Stimulated activated CD4-positive, alpha-beta T cell treated with anti-CD3 and anti-CD28 coated beads, Interleukin-4, amount 100 ng/mL, for 4 hours (primary cell): Measurements from ENCODE around the gene SLC35E2B.
A peak's percentile ranks its signal among the peaks of the same experiment; 100 is the strongest.

ENCODE experiments used
- DNase-seq, 2 experiments: peaks; one replicate each; pipeline ENCODE4 v3.0.0-alpha.2; 2020

Gene SLC35E2B

DNA sequence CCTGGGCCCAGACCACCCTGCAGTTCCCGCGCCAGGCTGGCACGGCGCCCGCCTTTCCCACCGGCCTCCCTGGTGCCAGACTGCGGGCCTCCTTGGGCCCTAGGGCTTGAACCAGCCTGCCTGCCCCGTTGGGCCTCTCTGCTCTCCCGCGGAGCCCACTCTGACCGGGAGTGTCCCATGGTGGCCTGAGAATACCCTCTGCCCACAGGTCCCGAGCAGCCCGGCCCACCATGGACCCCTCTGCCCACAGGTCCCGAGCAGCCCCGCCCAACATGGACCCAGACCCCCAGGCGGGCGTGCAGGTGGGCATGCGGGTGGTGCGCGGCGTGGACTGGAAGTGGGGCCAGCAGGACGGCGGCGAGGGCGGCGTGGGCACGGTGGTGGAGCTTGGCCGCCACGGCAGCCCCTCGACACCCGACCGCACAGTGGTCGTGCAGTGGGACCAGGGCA is 69.4 kb downstream of the SLC35E2B start:
- DNase-seq = no peak

DNA sequence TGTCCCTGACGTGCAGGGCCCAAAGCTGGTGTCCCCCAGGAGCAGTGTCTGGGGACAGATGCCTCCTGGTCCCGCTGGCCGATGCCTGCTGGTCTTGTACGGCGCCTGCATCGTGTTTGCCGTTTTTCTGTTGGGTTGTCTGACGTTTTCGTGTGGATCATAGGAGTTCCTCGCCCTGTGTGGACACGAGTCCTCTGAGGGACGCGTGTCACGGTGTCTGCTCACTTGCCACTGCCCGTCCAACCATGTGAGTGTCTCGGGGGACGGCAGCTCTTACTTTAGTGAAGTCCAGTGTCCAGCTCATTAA is 69.9 kb downstream of the SLC35E2B start:
- no peak for DNase-seq

DNA sequence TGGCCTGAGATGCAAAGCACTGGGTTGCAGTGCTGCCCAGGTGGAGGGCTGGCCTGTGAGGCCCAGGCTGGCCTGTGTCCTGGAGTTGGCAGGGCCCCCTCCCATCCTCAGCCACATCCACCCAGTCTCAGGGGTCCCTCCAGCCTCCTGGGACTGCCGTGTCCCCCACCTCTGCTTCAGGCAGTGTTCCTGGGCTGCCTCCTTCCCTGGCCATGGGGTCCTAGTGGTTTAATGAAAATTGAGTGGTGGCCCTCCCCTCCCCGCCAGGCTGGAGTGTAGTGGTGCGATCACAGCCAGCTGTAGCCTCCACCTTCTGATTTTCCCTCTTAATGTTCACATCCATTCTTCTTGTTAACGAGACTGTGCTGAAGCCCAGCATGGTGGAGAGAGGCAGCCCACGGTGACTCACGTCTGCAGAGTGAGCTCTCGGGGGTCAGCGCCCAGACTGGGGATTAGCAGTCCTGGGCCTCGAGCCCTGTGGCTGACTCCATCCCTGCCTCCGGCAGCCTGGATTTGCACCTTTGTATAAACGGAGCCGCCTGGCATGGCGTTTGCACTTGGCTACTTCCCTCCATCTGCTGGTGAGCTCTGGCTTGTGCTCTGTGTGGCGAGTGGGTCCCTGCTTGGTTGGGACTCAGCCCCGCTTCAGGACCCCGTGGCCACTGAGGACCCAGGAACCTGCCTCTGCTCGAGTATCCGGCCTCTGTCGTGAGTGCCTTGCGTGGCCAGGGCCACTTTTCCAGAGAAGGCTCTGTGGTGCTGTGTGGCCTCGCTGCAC is 70.4 kb downstream of the SLC35E2B start:
- DNase-seq = no peak

DNA sequence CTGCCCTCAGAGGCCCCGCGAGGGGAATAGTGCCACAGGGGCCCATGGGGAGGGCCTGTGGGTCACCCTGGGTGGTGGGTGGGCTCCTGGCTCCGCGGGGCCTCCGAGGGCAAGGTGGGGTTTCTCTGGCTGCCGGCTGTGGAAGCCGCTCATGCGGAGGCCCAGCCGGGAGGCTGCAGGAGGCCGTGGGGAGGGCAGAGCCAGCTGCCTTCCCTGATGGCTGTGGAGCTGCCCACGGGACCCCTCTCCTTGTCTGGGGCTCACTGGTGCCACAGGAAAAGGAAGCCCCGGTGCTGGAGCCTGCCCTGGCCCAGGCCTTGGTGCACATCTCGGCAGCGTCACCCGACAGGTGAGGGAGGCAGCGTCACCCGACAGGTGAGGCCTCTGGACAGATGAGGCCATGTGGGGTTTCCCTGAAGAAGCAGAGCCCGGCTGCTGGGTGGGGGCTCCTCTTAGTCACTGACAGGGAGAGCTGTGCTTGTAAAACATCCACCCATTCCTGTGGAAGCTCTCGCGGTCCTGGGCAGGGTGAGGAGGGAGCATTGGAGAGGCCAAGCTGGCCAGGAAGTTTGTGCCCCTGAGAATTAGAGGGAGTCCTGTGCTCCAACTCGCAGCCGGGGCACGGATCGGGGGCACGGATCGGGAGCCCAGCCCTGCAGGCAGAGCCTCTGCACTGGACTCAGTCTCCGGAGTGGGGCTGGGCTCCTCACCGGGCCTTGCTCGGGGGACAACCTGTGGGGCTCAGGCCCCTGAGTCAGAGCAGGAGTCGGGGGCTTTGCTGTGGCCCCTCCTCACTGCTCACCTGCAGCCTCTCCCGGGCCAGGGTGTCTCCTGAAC is 71.2 kb downstream of the SLC35E2B start:
- no peak for DNase-seq

DNA sequence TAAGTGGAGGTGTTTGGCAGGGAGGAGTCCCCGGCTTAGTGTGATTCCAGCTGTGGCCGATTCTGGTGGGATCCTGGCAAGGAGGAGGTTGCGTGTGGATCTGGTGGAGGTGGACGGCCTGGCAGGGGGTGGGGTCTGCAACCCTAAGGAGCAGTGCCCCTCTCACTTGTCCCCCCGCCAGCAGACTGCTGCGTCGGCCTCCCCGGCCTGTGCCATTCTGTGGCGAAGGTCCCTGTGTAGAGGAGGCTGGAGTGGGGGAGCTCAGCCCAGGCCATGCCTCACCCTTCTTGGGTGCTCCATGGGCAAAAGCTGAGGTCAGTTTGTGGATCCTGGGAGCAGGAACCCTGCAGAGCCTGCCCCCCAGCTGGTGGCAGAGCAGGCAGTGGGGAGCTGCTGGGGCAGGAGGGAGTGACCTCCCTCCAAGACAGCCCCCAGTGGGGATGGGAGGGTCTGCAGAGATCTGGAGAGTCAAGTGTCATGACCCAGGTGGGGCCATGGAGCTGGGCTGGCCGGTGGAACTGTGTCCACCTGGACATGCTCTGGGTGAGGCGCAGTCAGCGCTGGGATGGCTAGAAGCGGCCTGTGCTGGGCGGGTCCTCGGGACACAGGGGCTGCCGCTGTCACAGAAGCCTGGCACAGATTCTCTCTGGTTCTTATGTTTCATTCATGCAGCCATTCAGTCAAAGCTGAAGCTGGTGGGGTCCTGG is 72.0 kb downstream of the SLC35E2B start:
- DNase-seq = no peak

DNA sequence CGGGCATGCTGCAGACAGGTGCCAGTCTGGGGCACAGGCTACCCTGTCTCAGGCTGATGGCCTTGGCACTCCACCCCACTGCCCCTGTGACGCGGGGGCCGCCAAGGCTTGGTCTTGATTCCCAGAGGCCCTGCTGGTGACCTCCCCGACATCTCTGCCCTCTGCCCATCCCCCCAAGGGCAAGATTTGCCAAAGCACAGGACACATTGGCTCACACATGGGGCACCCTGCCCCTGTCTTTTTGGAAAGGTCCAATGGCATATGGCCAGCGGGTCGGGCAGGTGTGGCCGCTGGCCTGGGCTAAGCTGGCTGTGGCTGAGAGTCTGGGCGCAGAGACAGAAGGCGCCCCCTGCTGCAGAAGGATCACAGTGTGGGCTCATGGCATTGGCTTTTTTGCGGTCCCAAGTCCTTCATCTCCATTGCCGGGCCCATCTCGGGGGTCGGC is 72.7 kb downstream of the SLC35E2B start:
- no peak for DNase-seq

DNA sequence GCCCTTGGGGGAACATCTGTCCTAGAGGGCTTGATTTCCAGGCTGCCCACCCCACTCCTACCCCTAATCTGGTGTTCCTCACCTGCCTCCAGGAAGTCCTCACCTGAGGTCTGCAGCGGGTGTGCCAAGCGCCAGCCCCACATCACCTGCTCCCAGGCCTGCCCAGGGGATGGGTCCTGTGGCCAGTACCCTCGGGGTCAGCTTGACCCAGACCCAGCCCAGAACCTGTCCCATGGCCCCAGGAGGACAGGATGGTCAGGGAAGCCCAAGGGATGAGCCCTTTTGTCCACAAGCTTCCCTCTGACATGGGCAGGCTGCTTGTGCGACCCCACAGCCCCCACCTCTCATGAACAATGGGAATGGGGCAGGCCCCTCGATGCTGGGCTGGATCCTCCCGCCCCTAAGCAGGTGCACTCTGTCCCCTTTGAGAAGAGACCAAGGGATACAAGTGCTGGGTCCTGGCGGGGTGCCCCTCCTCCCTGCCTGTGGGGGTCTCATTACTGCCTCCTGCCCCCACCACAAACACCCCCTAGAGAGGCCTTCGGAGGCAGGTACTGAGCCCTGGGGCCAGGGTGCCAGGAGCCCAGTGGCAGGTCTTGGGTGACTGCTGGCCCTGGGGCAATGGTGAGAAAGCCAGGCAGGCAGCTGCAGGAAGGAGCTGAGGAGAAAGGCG is 74.1 kb downstream of the SLC35E2B start:
- DNase-seq = no peak

DNA sequence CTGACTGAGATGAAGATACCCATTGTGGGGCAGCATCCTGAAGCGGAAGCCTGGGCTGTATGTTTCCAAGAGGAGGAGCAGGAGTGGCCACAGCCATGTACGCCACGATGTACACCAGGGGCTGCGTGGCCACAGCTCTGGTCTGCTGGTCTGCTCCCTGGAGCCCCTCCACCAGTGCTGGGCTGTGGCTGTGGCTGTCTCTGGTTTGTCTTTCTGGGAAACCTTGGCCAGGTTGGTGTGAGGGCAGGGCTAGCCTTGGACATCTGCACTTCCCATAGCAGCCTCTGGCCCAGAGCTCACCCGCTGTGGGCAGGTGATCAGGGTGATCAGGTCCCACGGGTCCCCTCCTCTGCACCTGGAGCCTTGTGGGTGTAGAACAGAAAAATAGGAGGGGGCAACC is 74.7 kb downstream of the SLC35E2B start:
- no peak for DNase-seq

DNA sequence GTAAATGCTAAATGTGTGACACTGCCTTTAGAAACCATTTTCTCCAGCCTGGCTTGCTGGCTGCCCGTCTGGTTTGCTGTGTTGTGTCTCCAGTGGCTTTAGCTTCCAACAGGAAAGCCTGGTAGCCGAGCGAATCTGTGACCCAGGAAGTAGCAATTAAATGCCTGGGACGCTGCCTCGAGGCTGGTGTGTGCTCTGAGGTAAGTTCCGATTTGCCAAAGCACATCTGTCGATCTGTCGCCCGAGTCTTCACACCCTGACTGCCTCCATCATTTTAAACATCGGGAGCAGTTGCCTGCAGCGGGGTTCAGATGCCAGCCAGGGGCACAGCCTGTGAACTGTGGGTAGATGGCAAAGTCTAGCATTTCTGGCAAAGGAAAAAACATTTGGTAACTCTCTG is 75.1 kb downstream of the SLC35E2B start:
- no peak for DNase-seq

DNA sequence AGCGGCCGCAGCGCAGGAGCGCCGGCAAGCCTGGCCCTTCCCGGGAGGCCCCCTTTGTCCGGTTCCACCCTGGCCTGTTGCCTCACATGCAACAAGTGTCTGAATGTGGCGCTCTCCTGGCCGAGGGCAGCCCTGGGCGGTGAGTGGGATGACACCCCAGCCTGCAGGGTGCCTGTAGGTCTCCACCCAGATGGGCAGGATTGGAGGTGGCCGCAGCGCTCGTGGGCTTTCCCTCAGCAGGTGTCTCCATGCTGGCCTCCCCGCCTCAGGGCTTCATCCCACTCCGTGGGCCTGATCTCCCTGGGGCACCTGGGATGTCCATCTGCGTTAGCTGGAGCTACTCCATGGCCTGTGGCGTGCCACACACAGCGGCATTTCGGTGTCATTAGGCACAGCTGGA is 75.8 kb downstream of the SLC35E2B start:
- no peak for DNase-seq

DNA sequence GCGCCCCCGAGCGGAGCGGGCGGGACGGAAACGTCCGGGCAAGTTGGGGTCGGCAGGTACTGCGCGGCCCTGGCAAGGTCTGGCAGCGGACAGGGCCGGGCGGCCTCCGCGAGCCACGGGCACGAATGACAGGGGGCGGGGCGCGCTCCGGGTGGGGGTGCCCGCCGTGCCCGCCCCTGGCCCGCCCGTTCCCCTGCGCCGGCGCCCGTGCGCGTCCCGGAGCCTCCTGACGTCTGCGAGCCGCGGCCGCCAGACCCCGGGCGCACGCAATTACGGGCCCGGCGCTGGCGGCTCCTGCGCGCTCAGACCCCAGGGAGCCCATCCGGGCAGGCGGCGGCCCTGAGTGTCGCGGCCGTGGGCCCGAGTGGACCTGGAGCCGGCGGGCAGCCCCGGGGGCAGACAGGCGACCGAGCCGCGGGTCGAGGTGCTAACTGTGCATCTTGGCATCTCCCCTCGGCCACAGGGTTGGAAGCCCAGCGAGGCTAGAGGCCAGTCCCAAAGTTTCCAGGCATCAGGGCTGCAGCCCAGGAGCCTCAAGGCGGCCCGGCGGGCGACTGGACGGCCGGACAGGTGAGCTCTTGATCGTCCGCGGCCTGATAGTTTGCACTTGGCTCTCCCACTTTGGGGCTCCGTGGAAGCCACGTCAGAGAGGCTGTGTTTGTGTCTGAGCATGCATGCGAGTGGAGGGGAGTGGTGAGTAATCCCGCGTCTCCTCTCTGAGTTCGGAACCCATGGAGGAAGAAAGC is 76.4 kb downstream of the SLC35E2B start:
- peak in 1 of 2 experiments; percentile 46 for DNase-seq

DNA sequence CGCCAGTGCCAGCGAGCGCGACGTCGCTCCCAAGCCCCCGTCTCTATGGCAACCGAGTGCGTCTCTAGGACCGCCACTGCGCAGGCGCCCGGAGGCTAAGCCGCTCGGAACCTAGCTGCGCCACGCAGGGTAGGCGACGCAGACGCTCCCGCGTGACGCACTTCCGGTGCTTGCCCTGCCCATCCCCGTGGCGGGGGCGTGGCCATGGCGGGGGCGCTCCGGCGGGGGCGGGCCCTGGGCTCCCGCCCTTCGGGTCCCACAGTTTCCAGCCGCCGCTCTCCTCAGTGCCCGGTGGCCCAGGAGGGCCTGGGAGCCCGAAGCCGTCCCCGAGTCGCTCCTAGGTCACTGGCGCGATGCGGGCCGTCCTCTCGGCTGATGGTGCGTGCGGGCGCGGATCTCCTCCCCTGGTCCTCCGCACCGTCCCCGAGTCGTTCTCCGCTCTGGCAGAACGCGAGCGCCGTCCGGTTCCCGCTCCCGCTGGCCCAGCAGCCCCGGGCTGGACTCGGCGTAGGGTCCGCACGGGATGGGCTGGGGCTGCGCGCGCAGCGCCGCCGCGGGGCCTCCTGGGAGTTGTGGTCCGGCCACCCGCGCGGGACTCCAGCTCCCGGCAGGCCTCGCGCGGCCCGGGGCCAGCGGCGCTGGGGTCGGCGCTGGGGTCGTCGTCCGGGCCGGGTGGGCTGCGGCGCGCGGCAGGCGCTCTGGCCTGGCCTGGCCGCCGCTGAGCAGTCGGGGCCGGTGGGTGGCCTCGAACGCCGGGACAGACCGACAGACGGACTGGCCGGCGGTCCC is 77.1 kb downstream of the SLC35E2B start, which contains the start of gene MIB2:
MIB2 (plus strand) TSS at position 245 of the 789 bp plus-strand sequence. CDS start 7,953 bp downstream, outside the sequence.
- DNase-seq = peak; percentile 97 to 98

DNA sequence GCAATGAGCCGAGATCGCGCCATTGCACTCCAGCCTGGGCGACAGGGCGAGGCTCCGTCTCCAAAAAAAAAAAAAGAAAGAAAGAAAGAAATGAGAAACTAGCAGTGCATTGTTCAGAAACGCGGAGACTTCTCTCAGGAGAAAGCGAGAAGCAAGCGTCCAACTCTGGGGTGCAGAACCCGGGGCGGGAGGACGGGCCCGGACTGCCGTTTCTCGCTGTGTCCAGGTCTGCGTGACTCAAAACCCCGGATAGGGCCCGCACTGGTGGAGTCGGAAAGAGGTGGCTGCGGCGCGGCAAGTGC is 77.7 kb downstream of the SLC35E2B start:
- no peak for DNase-seq

DNA sequence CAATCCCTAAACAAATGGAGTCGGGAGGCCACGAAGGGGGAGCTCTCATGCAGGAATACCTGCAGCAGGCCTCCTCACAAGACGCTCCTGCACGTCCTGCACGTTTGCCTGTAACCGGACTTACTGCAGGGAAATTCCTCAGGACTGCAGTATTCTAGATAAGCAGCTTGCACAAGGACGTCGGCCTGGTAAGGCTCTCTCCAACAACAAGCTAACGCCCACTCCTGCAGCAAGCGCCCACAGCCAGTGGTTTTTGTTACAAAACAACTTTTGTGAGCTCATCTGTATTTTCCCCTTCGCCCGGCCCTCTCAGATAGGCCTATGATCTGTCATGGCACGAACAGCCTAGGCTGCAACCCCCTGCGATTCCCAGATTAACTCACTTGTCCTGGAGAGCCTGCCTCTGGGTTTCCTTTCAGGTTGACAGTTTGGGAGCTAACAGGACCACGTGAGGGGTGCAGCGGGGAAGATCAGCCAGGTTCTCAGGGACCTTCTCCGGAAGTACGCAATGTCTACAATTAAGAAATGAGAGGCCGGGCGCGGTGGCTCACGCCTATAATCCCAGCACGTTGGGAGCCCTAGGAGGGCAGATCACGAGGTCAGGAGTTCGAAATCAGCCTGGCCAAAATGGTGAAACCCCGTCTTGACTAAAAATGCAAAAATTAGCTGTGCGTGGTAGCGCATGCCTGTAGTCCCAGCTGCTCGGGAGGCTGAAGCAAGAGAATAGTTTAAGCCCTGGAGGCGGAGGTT is 78.2 kb downstream of the SLC35E2B start:
- DNase-seq = peak; percentile 44 to 72

DNA sequence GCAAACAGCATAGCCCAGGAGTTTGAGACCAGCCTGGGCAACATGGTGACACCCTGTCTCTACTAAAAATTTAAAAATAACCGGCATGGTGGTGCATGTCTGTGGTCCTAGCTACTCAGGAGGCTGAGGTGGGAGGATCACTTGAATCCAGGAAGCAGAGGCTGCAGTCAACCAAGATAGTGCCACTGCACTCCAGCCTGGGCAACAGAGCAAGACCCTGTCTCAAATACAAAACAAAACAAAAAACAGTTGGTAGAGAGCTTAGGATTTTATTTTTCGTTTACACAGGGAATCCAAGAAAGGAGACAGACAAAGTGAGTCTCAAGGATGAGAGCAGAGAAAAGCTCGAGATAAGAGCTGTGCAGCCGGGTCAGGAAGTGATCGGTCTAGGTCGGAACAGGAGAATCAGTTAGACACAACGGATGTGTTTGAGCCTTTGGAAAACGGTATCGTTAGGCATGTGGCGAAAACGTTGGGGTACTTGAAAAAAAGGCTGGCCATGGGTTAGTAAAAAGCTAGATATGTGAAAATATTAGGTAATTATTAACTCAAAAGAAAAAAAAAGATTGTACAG is 79.0 kb downstream of the SLC35E2B start:
- DNase-seq = no peak

DNA sequence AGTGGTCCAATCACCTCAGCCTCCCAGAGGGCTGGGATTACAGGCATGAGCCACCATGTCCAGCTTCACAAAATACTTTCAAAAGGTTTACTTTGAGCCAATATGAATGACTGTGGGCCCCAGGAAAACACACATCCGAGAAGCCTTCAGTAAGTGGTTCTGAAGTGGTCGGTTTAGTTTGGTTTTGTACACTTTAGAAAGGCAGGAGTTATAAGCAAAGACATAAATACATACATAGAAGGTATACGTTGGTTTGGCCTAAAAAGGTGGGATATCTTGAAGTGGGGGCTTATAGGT is 80.5 kb downstream of the SLC35E2B start:
- DNase-seq = no peak

DNA sequence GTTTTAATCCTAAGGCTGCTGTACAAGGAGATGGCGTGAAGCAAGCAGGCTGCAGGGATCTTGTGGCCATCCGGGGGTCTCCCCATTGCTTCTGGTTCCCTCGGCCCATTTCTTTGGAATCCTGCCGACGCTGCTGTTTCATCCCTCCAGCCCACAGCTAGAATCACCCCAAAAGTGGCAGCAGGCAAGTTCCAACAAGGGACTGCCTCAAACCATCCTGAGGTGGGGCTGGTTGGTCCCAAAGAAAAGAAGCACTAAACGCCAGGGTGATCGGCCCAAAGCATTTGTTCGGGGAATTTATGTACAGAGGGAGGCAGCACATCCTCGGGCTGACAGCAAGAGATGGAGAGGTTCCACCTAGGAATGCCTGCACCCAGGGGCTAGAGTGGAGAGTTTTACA is 81.8 kb downstream of the SLC35E2B start:
- no peak for DNase-seq

DNA sequence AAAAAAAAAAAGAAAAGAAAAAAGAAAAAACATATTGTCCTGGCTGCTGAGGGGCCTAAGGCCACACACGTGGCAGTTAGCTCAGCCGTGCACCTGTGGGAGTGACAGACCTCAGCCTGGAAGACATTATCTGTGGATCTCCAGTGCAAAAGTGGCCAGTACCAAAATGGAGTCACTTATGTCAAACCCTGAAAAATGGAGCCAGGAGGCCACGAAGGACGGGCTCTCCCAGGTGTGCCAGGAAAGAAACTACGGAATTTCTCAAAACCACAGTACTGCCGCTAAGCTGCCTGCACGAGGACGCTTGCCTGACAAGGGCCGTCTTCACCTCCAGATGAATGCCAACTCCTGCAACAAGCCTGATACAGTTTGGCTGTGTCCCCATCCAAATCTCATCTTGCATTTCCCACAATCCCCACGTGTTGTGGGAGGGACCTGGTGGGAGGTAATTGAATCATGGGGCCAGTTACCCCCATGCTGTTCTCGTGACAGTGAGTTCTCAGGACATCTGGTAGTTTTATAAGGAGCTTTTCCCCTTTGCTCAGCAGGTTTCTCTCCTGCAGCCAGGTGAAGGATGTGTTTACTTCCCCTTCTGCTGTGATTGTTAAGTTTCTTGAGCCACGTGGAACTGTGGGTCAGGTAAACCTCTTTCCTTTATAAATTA is 82.6 kb downstream of the SLC35E2B start:
- no peak for DNase-seq
